ENCODE measurements around the gene MRAP. TPM values are rescaled to one million over a fixed set of nuclear protein-coding genes. Genes with fewer than 3 reads are reported as not detected.

Gene MRAP
- total RNA-seq, 2 donors from 2014 or later, result 0.33 TPM; not detected in 1

DNA sequence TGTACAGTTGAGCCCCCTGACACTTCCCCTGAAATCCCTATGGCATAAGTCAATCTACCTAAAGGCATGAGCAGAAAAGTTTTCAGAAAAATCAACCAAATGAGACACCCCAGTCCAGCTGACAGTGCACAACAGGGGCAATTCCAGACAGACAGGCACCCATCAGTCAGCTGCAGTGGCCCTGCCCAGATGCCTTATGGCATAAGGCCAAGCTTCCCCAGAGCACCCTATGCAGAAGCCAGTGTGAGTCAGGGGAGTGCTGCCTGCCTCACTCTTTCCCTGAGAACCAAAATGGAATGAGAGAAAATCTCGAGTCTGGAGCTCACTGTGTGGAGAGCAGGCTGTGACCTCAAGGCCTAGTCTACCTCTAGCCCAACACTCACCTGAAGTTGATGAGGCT is 38.1 kb downstream of the MRAP start:
- no peak for DNase-seq (ENCODE audit: low spot score)
- intact Hi-C loops (cut with DNase I), result no loop called here

GRCh38 chr21:32337206-32337605 is 38.6 kb downstream of the MRAP start:
- intact Hi-C loops (cut with DNase I), result no loop called here
- DNase-seq (ENCODE audit: low spot score), result peak; percentile 70

- DNase-seq (ENCODE audit: low spot score), result no peak
- intact Hi-C loops (cut with DNase I), result no loop called here
Observed at GRCh38 chr21:32338209-32338921, 39.7 kb downstream of the MRAP start.

GRCh38 chr21:32340863-32341848 is 42.5 kb downstream of the MRAP start:
- DNase-seq (ENCODE audit: low spot score), result no peak
- intact Hi-C loops (cut with DNase I), result no loop called here

- DNase-seq (ENCODE audit: low spot score), result no peak
- intact Hi-C loops (cut with DNase I), result no loop called here
Observed at GRCh38 chr21:32346951-32347350, 48.3 kb downstream of the MRAP start.

GRCh38 chr21:32347351-32347750 is 48.7 kb downstream of the MRAP start:
- DNase-seq (ENCODE audit: low spot score), result no peak
- intact Hi-C loops (cut with DNase I), result no loop called here

DNA sequence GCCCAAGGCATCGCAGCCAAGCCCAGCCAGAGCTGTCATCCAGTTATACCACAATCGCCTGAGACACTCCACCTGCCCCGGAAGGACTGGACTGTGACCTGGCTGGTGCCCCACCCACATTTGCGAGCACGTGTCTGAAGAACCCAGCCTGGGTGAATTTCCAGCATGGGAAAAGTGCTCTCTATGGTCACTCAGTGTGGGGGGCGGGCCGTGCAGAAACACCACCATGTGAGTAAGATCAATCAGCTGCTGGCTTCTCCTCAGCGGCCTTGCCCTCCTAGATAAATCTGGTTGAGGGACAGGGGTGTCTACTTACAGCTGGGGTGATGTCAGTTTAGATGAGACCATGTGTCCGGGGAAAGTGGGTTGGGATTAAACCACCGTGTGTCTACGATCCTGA is 49.3 kb downstream of the MRAP start:
- DNase-seq (ENCODE audit: low spot score), result no peak
- intact Hi-C loops (cut with DNase I), result no loop called here

- DNase-seq (ENCODE audit: low spot score), result no peak
- intact Hi-C loops (cut with DNase I), result no loop called here
Observed at GRCh38 chr21:32348604-32349332, 50.1 kb downstream of the MRAP start.

- no peak for DNase-seq (ENCODE audit: low spot score)
- intact Hi-C loops (cut with DNase I), result no loop called here
Observed at GRCh38 chr21:32349333-32349944, 50.8 kb downstream of the MRAP start.

DNA sequence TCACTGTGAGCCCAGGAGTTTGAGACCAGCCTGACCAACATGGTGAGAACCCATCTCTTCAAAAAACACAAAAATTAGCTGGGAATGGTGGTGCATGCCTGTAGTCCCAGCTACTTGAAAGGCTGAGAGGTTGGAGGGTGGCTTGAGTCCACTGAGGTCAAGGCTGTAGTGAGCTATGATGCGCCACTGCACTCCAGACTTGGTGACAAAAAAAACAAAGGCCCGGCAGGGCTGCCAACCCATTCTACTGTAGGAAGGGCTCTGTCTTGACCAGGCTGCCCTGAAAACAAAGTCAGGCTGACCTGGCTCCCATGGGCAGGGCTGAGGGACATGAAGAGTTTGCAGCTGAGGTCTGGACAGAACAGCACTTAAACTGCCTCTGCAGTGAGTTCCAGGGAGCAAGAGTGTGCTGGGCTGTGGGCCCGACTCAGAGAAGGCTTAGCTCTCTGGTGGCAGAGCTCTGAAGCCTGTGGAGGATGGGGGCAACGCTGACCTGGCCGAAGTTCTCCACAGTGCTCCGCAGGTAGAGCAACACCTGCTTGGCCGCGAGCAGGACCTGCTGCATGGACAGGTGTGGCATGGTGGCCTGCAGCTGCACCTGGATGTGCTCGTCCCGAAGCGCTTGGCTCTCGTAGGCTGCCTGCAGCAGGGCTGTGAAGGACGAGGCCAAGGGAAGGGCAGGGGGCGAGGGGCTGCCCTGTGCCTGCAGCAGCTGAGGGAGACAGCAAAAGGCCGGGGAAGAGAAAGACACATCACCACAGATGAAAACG is 51.7 kb downstream of the MRAP start:
- intact Hi-C loops (cut with DNase I), result no loop called here
- no peak for DNase-seq (ENCODE audit: low spot score)

DNA sequence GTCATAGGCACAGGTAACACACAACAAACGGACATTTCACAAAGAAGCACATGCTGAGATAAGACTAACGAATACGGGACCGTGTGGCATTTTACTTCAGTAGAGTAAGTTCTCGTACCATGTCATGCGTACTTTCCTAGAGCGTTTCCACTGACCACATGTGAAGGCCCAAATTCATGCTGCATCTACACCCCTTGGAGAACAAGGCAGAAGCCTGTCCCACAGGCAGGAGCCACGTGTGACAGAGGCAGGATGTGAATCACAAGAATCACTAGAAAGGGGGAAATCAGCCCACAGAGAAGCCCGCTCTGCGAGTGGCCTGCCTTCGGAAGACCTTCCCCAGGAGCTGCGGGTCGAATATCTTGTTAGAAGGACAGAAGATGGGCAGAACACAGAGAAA is 52.3 kb downstream of the MRAP start:
- DNase-seq (ENCODE audit: low spot score), result no peak
- intact Hi-C loops (cut with DNase I), result no loop called here

DNA sequence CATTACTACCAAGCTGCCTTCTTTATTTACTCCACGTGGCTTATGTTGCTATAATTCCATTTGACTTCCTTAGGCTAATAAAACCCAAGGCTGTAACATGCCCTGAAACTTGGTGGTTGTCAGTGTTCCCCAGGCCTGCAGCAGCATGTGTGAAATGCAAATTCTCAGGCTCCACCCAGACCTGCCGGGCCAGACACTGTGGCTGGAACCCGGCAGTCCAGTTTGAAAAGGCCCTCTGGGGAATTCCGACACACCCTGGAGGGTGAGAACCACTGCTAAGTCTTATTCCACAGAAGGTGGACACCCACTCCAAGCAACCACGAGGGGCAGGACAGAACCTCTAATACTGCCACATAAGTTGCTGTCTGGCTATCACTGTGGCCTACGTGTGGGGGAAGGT is 52.8 kb downstream of the MRAP start:
- intact Hi-C loops (cut with DNase I), result no loop called here
- DNase-seq (ENCODE audit: low spot score), result no peak

DNA sequence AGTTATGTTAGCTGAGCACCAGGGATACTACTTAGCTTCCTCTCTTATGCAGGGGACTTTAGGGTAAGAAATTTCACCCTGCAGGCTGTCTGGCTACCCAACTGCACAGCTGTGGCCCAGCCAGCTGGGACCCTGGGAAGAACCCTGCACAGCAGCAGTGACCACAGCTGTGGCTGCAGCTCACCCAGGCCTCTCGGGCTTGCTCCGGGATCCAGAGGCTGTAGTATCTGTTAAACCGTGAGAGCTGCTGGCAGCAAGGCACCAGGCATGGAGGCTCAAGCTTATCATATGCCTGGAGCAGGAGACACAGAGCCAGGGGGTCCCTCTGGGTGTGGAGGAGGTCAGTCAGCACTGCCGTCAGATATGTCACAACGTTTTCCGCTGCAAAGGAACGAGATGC is 53.9 kb downstream of the MRAP start:
- intact Hi-C loops (cut with DNase I), result no loop called here
- DNase-seq (ENCODE audit: low spot score), result no peak

DNA sequence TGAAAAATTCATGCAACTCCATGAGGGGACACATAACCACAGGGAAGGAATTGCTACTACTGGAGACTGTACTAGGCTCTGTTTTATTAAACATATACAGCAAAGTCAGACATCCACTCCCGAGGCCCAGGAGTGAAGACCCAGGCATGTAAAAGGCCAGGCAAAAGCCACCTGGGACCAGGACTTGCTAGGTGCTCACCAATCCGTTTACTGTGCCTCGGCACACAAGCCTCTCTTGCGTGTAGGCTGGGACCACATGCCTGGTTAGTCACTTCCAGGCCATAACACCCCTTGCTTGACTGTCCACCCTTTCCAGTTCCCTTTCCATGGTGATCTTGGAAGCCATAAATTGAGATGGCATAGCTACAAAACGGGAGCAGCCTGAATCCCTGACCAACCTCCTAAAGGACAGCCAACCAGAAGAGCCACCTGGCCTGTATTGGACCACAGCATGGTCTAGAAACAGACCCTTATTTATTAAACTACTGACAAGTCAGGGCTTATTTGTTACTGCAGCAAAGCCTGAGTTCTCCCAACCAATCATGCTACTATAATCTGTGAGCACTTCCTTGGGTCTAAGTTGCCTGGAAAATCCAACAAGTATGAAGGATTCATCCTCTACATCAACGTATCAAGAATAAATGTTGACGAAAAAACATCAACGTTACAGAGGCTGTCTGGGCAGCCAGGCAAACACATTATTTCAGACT is 54.5 kb downstream of the MRAP start:
- intact Hi-C loops (cut with DNase I), result no loop called here
- peak; percentile 25 for DNase-seq (ENCODE audit: low spot score)

GRCh38 chr21:32356874-32357395 is 58.3 kb downstream of the MRAP start:
- no peak for DNase-seq (ENCODE audit: low spot score)

DNA sequence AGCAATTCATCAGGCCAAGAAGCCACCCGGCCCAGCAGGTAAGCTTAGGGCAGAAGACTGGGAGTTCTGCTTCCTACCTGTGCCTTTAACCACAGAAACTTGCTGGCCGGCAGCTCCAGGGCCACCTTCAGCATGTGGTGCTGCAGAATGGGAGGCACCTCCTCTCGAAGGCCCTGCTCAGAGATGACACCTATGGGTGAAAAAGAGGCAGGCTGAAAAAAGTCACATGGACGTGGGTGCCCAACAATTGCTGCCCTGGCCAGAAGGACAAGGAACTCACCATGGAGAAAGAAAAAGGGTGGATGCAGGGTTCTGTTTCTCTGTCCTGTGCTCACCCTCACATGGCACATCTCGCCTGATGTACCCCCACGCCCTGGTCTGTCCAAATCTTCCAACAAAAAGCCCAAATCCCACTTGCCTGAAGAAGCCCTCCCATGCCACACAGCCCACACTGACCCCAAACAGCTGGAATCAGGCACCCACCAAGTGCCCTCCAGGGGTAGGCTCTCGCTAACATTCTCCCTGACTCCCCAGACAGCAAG is 61.1 kb downstream of the MRAP start:
- DNase-seq (ENCODE audit: low spot score), result no peak
- intact Hi-C loops (cut with DNase I), result no loop called here

More at GRCh38 chr21:32356874-32357395, 58.3 kb downstream of the MRAP start:
- intact Hi-C loops (cut with DNase I), result no loop called here

GRCh38 chr21:32360401-32360975 is 61.8 kb downstream of the MRAP start:
- no peak for DNase-seq (ENCODE audit: low spot score)
- intact Hi-C loops (cut with DNase I), result no loop called here

All from posterior vena cava (tissue), 2 donors.